Ectodermal cell (in vitro differentiated cells): ENCODE measurements around the gene METAP1D.
"Not testable (repeated sequence)": the region's sequence is repeated elsewhere in the genome, so short reads cannot be mapped to it uniquely, and the experiment has no call there.

ENCODE experiments used
- H3K27ac ChIP-seq: 2 replicates; pipeline ENCODE4 v1.7.0; 2013; ENCODE audit warnings: mild to moderate bottlenecking, low read depth, low read length; ENCODE audit not compliant: insufficient read depth, poor library complexity, severe bottlenecking
- H3K27me3 ChIP-seq: 2 replicates; pipeline ENCODE4 v1.7.0; 2013; ENCODE audit warnings: mild to moderate bottlenecking, low read length; ENCODE audit not compliant: insufficient read depth, control insufficient read depth, poor library complexity, severe bottlenecking
- H3K36me3 ChIP-seq: one replicate; pipeline ENCODE4 v1.7.0; 2013; ENCODE audit warnings: low read length; ENCODE audit not compliant: control insufficient read depth, insufficient read depth
- H3K4me1 ChIP-seq: one replicate; pipeline ENCODE4 v1.7.0; 2013; ENCODE audit warnings: low read length; ENCODE audit not compliant: control insufficient read depth, insufficient read depth
- H3K4me3 ChIP-seq: 2 replicates; pipeline ENCODE4 v1.7.0; 2013; ENCODE audit warnings: low read depth, low read length, control low read depth; ENCODE audit not compliant: insufficient read depth
- H3K9me3 ChIP-seq: 2 replicates; pipeline ENCODE4 v1.7.0; 2013; ENCODE audit warnings: mild to moderate bottlenecking, low read length, moderate library complexity; ENCODE audit not compliant: control insufficient read depth
- WGBS, 2 experiments: methylation state at CpG; one replicate each; pipeline ENCODE4 v1.1.7; 2013; ENCODE audit warnings: missing lambda C conversion rate in 2 of 2; 5-methylcytosine and 5-hydroxymethylcytosine counted together

Gene METAP1D

GRCh38 chr2:171965238-171965637 lies 34.5 kb upstream of the METAP1D start:
- Histone ChIP-seq H3K27ac (no peak overlapping the region), H3K4me3 (no peak overlapping the region), H3K27me3 (no peaks in the 10 kb centered on the region), H3K4me1 (no peaks in the 10 kb centered on the region), H3K9me3 (no peaks in the 10 kb centered on the region), H3K36me3 (peaks cover 8% of the 10 kb centered on the region)
- WGBS, 2 experiments = 97 to 100% methylated on average over 1 to 2 of the region's 3 CpGs

GRCh38 chr2:171965661-171966060 lies 34.1 kb upstream of the METAP1D start:
- Histone ChIP-seq H3K27ac (no peak overlapping the region), H3K4me3 (no peak overlapping the region), H3K36me3 (peaks cover 8% of the 10 kb centered on the region), H3K9me3 (no peaks in the 10 kb centered on the region), H3K4me1 (no peaks in the 10 kb centered on the region), H3K27me3 (no peaks in the 10 kb centered on the region)
- 92 to 97% methylated on average over 2 to 3 of the region's 3 CpGs for WGBS, 2 experiments

- no peak overlapping the region for H3K27ac ChIP-seq
- no peaks in the 10 kb centered on the region for H3K4me1 ChIP-seq
- H3K9me3 ChIP-seq = no peaks in the 10 kb centered on the region
- no peaks in the 10 kb centered on the region for H3K27me3 ChIP-seq
- peaks cover 8% of the 10 kb centered on the region for H3K36me3 ChIP-seq
- WGBS, 2 experiments = 87 to 94% methylated on average over 7 to 8 of the region's 8 CpGs
- no peak overlapping the region for H3K4me3 ChIP-seq
These were observed 33.5 kb upstream of the METAP1D start for GRCh38 chr2:171966235-171966634.

- no peak overlapping the region for H3K27ac ChIP-seq
- H3K27me3 ChIP-seq = no peaks in the 10 kb centered on the region
- no peaks in the 10 kb centered on the region for H3K9me3 ChIP-seq
- peaks cover 8% of the 10 kb centered on the region for H3K36me3 ChIP-seq
- H3K4me1 ChIP-seq = no peaks in the 10 kb centered on the region
- no peak overlapping the region for H3K4me3 ChIP-seq
These were observed 33.1 kb upstream of the METAP1D start for GRCh38 chr2:171966688-171967087.

GRCh38 chr2:171968509-171968908 lies 31.2 kb upstream of the METAP1D start:
- H3K4me3 ChIP-seq = no peak overlapping the region
- H3K27ac ChIP-seq = no peak overlapping the region
- no peaks in the 10 kb centered on the region for H3K27me3 ChIP-seq
- no peaks in the 10 kb centered on the region for H3K9me3 ChIP-seq
- no peaks in the 10 kb centered on the region for H3K4me1 ChIP-seq
- H3K36me3 ChIP-seq = peaks cover 8% of the 10 kb centered on the region

- Histone ChIP-seq H3K36me3 (peaks cover 5% of the 10 kb centered on the region), H3K9me3 (no peaks in the 10 kb centered on the region), H3K27ac (no peak overlapping the region), H3K27me3 (no peaks in the 10 kb centered on the region), H3K4me3 (no peak overlapping the region), H3K4me1 (no peaks in the 10 kb centered on the region)
- WGBS, 2 experiments = 94 to 97% methylated on average over 2 of the region's 2 CpGs
These were observed 27.3 kb upstream of the METAP1D start for GRCh38 chr2:171972329-171972982.

GRCh38 chr2:171979103-171979502 lies 20.6 kb upstream of the METAP1D start:
- Histone ChIP-seq H3K9me3 (no peaks in the 10 kb centered on the region), H3K36me3 (peaks cover 14% of the 10 kb centered on the region), H3K4me3 (no peak overlapping the region), H3K4me1 (no peaks in the 10 kb centered on the region), H3K27me3 (no peaks in the 10 kb centered on the region), H3K27ac (no peak overlapping the region)
- 96 to 98% methylated on average over 4 of the region's 4 CpGs for WGBS, 2 experiments

GRCh38 chr2:171983924-171984323 lies 15.8 kb upstream of the METAP1D start:
- H3K36me3 ChIP-seq, H3K9me3 ChIP-seq, H3K27me3 ChIP-seq, H3K4me3 ChIP-seq, H3K27ac ChIP-seq, H3K4me1 ChIP-seq: not testable (repeated sequence)
- WGBS, 2 experiments = 95 to 100% methylated on average over 1 of the region's 1 CpG

GRCh38 chr2:171985076-171985475 lies 14.7 kb upstream of the METAP1D start:
- Histone ChIP-seq H3K4me3 (no peak overlapping the region), H3K9me3 (no peaks in the 10 kb centered on the region), H3K27ac (no peak overlapping the region), H3K36me3 (peaks cover under 1% of the 10 kb centered on the region), H3K4me1 (no peaks in the 10 kb centered on the region), H3K27me3 (no peaks in the 10 kb centered on the region)
- WGBS, 2 experiments = 91 to 95% methylated on average over 2 of the region's 2 CpGs

- WGBS, 2 experiments = 90 to 91% methylated on average over 3 of the region's 4 CpGs
- Histone ChIP-seq H3K9me3 (no peaks in the 10 kb centered on the region), H3K36me3 (no peaks in the 10 kb centered on the region), H3K27me3 (no peaks in the 10 kb centered on the region), H3K4me1 (no peaks in the 10 kb centered on the region), H3K27ac (no peak overlapping the region), H3K4me3 (no peak overlapping the region)
These were observed 13.0 kb upstream of the METAP1D start for GRCh38 chr2:171986778-171987177.

GRCh38 chr2:171991027-171991426 lies 8.7 kb upstream of the METAP1D start:
- no peaks in the 10 kb centered on the region for H3K36me3 ChIP-seq
- WGBS, 2 experiments = 92 to 99% methylated on average over 4 of the region's 4 CpGs
- H3K27ac ChIP-seq = no peak overlapping the region
- H3K4me1 ChIP-seq = no peaks in the 10 kb centered on the region
- H3K27me3 ChIP-seq = no peaks in the 10 kb centered on the region
- H3K4me3 ChIP-seq = no peak overlapping the region
- no peaks in the 10 kb centered on the region for H3K9me3 ChIP-seq
